ENCODE results near the gene DDIT4. TPM values are rescaled to one million over a fixed set of nuclear protein-coding genes. Genes with fewer than 3 reads are reported as not detected.

The DDIT4 gene
- total and polyA plus RNA-seq, 9 of the 15 experiments (the other 6 are each of a cell fraction or from before 2014, with no cell fraction given) = 8.2 to 675 (median 159) TPM

DNA sequence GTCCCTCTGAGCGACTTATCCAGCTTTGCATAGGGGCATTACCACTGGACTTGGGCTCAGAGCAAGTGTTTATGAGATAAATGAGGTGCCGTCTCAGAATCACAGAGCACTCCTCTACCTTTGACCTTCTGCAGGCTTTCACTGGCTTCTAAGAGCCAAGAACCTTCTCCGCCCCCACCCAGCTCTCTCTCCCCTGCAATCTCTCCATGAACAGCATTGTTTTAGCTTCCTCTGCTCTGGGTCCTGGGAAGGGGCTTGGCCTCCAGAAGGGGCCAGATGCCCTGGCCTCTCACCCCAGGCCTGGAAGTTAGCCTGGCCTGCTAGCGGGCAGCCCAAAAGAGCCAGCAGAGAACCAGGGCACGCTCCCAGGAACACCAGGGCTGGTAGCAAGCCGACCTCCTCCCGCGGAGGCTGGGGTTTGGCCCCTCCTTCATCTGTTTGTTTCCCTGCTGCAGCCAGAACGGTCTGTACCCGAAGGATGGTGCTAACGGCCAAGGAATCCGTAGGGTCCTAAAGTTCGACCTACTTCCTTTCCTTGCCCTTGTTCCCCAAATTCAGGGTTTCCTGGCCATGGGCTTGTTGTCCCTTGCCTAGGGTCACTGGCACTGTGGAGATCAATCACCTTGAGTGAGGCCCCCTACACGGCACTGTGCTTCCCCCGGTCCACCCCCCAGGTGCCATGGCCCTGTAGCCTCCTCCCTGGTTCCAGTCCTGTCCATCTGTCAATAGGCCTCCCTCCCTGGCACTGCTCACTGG is 18.7 kb upstream of the DDIT4 start (continued):
- TF ChIP-seq, protein P1, sequence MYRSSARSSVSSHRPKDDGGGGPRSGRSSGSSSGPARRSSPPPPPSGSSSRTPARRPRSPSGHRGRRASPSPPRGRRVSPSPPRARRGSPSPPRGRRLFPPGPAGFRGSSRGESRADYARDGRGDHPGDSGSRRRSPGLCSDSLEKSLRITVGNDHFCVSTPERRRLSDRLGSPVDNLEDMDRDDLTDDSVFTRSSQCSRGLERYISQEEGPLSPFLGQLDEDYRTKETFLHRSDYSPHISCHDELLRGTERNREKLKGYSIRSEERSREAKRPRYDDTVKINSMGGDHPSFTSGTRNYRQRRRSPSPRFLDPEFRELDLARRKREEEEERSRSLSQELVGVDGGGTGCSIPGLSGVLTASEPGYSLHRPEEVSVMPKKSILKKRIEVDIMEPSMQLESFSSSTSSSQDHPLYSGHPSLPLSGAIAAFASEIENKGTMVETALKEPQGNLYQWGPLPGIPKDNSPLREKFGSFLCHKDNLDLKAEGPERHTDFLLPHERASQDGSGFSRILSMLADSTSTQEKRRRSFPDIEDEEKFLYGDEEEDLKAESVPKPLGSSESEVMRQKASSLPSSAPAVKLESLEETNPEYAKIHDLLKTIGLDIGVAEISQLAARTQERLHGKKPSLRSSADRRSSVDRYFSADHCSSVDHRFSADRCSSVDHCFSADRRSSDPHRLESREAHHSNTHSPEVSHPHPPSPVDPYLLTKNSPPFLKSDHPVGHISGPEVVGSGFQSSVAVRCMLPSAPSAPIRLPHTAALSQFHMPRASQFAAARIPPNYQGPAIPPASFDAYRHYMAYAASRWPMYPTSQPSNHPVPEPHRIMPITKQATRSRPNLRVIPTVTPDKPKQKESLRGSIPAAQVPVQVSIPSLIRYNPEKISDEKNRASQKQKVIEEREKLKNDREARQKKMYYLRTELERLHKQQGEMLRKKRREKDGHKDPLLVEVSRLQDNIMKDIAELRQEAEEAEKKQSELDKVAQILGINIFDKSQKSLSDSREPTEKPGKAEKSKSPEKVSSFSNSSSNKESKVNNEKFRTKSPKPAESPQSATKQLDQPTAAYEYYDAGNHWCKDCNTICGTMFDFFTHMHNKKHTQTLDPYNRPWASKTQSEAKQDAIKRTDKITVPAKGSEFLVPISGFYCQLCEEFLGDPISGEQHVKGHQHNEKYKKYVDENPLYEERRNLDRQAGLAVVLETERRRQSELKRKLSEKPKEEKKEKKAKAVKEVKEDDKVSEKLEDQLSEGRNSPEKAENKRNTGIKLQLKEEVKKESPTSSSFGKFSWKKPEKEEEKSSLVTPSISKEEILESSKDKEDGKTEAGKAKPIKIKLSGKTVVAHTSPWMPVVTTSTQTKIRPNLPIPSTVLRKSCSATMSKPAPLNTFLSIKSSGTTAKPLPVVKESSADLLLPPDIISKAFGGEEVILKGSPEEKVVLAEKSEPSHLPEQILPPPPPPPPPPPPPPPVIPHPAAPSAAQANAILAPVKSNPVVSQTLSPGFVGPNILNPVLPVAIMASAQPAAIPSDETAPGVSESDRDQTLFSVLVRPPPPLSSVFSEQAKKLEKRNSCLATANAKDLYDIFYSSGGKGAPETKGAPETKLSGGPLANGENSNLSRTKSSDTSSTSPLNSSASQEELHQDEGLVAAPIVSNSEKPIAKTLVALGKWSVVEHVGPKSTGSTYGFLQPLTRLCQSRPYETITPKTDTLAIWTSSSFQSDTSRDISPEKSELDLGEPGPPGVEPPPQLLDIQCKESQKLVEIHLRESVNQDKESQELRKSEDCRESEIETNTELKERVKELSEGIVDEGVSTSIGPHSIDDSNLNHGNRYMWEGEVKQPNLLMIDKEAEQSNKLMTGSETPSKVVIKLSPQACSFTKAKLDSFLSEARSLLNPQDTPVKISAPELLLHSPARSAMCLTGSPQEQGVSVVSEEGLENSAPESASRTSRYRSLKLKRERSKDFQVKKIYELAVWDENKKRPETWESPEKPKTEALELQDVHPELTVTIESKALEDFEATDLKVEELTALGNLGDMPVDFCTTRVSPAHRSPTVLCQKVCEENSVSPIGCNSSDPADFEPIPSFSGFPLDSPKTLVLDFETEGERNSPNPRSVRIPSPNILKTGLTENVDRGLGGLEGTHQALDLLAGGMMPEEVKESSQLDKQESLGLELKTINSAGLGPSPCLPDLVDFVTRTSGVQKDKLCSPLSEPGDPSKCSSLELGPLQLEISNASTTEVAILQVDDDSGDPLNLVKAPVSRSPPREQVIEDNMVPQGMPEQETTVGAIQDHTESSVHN (IDR thresholded peaks at IDR 0.05; ENCODE audit: borderline replicate concordance in 1 of 2, low read depth in 1 of 2) = no peak
- TF ChIP-seq MLLT1 (IDR thresholded peaks at IDR 0.05) (peak in 1 of 2 experiments; percentile 80; a peak in 2 of 4 replicates), ZBED1 (IDR thresholded peaks at IDR 0.05) (no peak), ZNF133 (CRISPR knock-in tag; IDR thresholded peaks at IDR 0.05) (no peak), MYNN (IDR thresholded peaks at IDR 0.05) (no peak; the same call in 1 of the 2 replicates), MYNN (CRISPR knock-in tag; IDR thresholded peaks at IDR 0.05) (no peak), KDM4B (IDR thresholded peaks at IDR 0.05; ENCODE audit: borderline replicate concordance in 2 of 2, low read depth in 1 of 2) (peak in 1 of 2 experiments; percentile 46; a peak in 1 of 4 replicates), JUN (IDR thresholded peaks at IDR 0.05; ENCODE audit: borderline replicate concordance, low read depth, low read length) (no peak; the same call in 1 of the 2 replicates), JUN (CRISPR knock-in tag; IDR thresholded peaks at IDR 0.05; ENCODE audit: borderline replicate concordance) (no peak), ZNF197 (CRISPR knock-in tag; IDR thresholded peaks at IDR 0.05; ENCODE audit: low read depth) (no peak), SMAD2 (IDR thresholded peaks at IDR 0.05; ENCODE audit: low read depth, low read length) (no peak), FOXJ2 (tag; IDR thresholded peaks at IDR 0.05) (no peak), XRCC3 (IDR thresholded peaks at IDR 0.05) (no peak)
- TF ChIP-seq, protein P2, sequence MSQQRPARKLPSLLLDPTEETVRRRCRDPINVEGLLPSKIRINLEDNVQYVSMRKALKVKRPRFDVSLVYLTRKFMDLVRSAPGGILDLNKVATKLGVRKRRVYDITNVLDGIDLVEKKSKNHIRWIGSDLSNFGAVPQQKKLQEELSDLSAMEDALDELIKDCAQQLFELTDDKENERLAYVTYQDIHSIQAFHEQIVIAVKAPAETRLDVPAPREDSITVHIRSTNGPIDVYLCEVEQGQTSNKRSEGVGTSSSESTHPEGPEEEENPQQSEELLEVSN (IDR thresholded peaks at IDR 0.05; ENCODE audit: borderline replicate concordance in 1 of 2, extremely low read depth in 1 of 2, insufficient read depth in 1 of 2, insufficient read length in 1 of 2, low read depth in 1 of 2, low read length in 1 of 2, poor library complexity in 1 of 2, severe bottlenecking in 1 of 2) = no peak
- TF ChIP-seq, protein P3, sequence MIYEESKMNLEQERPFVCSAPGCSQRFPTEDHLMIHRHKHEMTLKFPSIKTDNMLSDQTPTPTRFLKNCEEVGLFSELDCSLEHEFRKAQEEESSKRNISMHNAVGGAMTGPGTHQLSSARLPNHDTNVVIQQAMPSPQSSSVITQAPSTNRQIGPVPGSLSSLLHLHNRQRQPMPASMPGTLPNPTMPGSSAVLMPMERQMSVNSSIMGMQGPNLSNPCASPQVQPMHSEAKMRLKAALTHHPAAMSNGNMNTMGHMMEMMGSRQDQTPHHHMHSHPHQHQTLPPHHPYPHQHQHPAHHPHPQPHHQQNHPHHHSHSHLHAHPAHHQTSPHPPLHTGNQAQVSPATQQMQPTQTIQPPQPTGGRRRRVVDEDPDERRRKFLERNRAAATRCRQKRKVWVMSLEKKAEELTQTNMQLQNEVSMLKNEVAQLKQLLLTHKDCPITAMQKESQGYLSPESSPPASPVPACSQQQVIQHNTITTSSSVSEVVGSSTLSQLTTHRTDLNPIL (CRISPR knock-in tag; IDR thresholded peaks at IDR 0.05) = no peak
